Endothelial cell of umbilical vein (primary cell): ENCODE data around the gene MOB3A. TPM values are rescaled to one million over a fixed set of nuclear protein-coding genes. Genes with fewer than 3 reads are reported as not detected.

Source experiments
- BruUV-seq: library from RNA; stranded (reverse); fragments of 400-500 nt; replicated peaks from 2 replicates; lab custom pipeline; 2021; lab: Mats Ljungman, UMichigan
- CTCF ChIA-PET: fragments of 300-600, 350-600 bp; sonication (Branson Sonifier 250); formaldehyde crosslinking; loops from one replicate; lab custom pipeline; 2021; ENCODE audit warnings: antibody characterized with exemption, inconsistent platforms; lab: Charles Lee
- POLR2A ChIA-PET: fragments of 300-600, 350-600 bp; sonication (Branson Sonifier 250); formaldehyde crosslinking; loops from one replicate; lab custom pipeline; 2021; ENCODE audit warnings: antibody characterized with exemption, inconsistent platforms; lab: Charles Lee
- DNase-seq: peaks from one replicate; pipeline ENCODE4 v3.0.0-alpha.2; 2011; ENCODE audit warnings: low read depth, low spot score
- FAIRE-seq: peaks from 2 replicates; lab custom pipeline; 2011; peaks lifted over from hg19 to GRCh38; lab: Jason Lieb, UNC
- H2AFZ ChIP-seq: 2 replicates; pipeline ENCODE4 v1.6.0; 2012; ENCODE audit warnings: low read depth, low read length, control low read depth, inconsistent platforms
- H3K27ac ChIP-seq: 2 replicates; pipeline ENCODE4 v1.5.1; 2011; ENCODE audit warnings: low read depth, mild to moderate bottlenecking, control low read depth, low read length, moderate library complexity; ENCODE audit not compliant: insufficient read depth
- H3K27me3 ChIP-seq, 2 experiments: 2 replicates each; pipeline versions ENCODE4 v1.6.0 to v1.6.1; 2011; ENCODE audit warnings: low read length in 2 of 2, mixed read lengths in 1 of 2; ENCODE audit not compliant: control insufficient read depth in 2 of 2, insufficient read depth in 2 of 2
- H3K36me3 ChIP-seq, 2 experiments: 2 replicates in 1 of 2; 3 replicates in 1 of 2; pipeline ENCODE4 v1.5.1; 2011; ENCODE audit warnings: low read length in 2 of 2, mild to moderate bottlenecking in 1 of 2, moderate library complexity in 1 of 2; ENCODE audit not compliant: control insufficient read depth in 2 of 2, insufficient read depth in 2 of 2; ENCODE audit errors: extremely low read depth in 1 of 2
- H3K4me1 ChIP-seq: 3 replicates; pipeline ENCODE4 v1.5.1; 2011; ENCODE audit warnings: mild to moderate bottlenecking, low read length; ENCODE audit not compliant: control insufficient read depth, insufficient read depth; ENCODE audit errors: extremely low read depth
- H3K4me2 ChIP-seq: 2 replicates; pipeline ENCODE4 v1.6.1; 2011; ENCODE audit warnings: low read length, control low read depth, mixed read lengths; ENCODE audit not compliant: insufficient read depth
- H3K4me3 ChIP-seq, 3 experiments: fragments of 200-600 bp in 1 of 3; sonication (generic), shearing (Covaris generic) in 1 of 3; replicated peaks in 1 of 3; 2 replicates each; pipeline ENCODE4 v1.5.1; 2011 to 2016; ENCODE audit warnings: control low read depth in 3 of 3, low read length in 3 of 3, mild to moderate bottlenecking in 2 of 3, inconsistent platforms in 1 of 3, low read depth in 1 of 3, moderate library complexity in 1 of 3; ENCODE audit not compliant: insufficient read depth in 1 of 3
- H3K79me2 ChIP-seq: 2 replicates; pipeline ENCODE4 v1.6.0; 2012; ENCODE audit warnings: low read length, inconsistent platforms; ENCODE audit not compliant: control insufficient read depth, insufficient read depth
- H3K9ac ChIP-seq: replicated peaks from 2 replicates; pipeline ENCODE3; 2011; ENCODE audit warnings: low read length, control low read depth; ENCODE audit not compliant: insufficient read depth; ENCODE audit errors: extremely low read depth
- H3K9me1 ChIP-seq: replicated peaks from 3 replicates; pipeline ENCODE4 v1.6.0; 2011; ENCODE audit warnings: mild to moderate bottlenecking, low read length; ENCODE audit not compliant: control insufficient read depth, insufficient read depth; ENCODE audit errors: extremely low read depth
- H3K9me3 ChIP-seq: replicated peaks from 2 replicates; pipeline ENCODE4 v1.5.1; 2012; ENCODE audit warnings: low read length, inconsistent platforms; ENCODE audit not compliant: control insufficient read depth, insufficient read depth
- H4K20me1 ChIP-seq: replicated peaks from 2 replicates; pipeline ENCODE3; 2011; ENCODE audit warnings: mild to moderate bottlenecking, low read length; ENCODE audit not compliant: control insufficient read depth, insufficient read depth; ENCODE audit errors: extremely low read depth
- FOS ChIP-seq: IDR thresholded peaks from 2 replicates; pipeline ENCODE4 v1.6.1; 2011; ENCODE audit warnings: mild to moderate bottlenecking, low read length, moderate library complexity, borderline replicate concordance; ENCODE audit not compliant: insufficient read depth
- JUN ChIP-seq: IDR thresholded peaks from 2 replicates; pipeline ENCODE4 v1.6.1; 2011; ENCODE audit warnings: borderline replicate concordance, low read depth; ENCODE audit not compliant: insufficient read length, insufficient read depth
- MYC ChIP-seq: IDR thresholded peaks from one replicate; pipeline ENCODE4 v1.6.1; 2011; ENCODE audit warnings: mild to moderate bottlenecking, low read depth, low read length
- POLR2A ChIP-seq: IDR thresholded peaks from 2 replicates; pipeline ENCODE4 v1.6.1; 2012; ENCODE audit warnings: low read depth, mild to moderate bottlenecking, control low read depth, low read length
- POLR2AphosphoS5 ChIP-seq: IDR thresholded peaks from 2 replicates; pipeline ENCODE4 v1.6.1; 2012; ENCODE audit warnings: low read depth, mild to moderate bottlenecking, control low read depth, low read length, moderate library complexity; ENCODE audit not compliant: insufficient read depth
- dilution Hi-C: fragments of 300-500 bp; cut with MboI; formaldehyde crosslinking; loops from one replicate; pipeline ENCODE4 v1.15.0; 2019; ENCODE audit warnings: low sequenced_read_pairs; ENCODE audit not compliant: extremely low pct_ligation_motif_present
- intact Hi-C: fragments of 100-400 bp; cut with micrococcal nuclease; formaldehyde crosslinking; loops from one replicate; pipeline ENCODE4 v1.10.0; 2022
- polyA plus RNA-seq, 4 experiments: library from polyadenylated mRNA; depleted of rRNA in 3 of 4; stranded (reverse) in 3 of 4; unstranded in 1 of 4; fragments of >200 nt; gene quantifications; 2 replicates each; pipeline versions ENCODE4 v1.2.1 to v1.2.3, GENCODE V29; 2011 to 2012; ENCODE audit warnings: missing spikeins in 1 of 4
- total RNA-seq: library from RNA; stranded (reverse); gene quantifications from 2 replicates; pipeline ENCODE4 v1.2.3, GENCODE V29; 2021
- TF ChIP-seq, protein P1 (sequence below): IDR thresholded peaks from 2 replicates; pipeline ENCODE4 v1.6.1; 2011; ENCODE audit not compliant: insufficient read depth, insufficient read length
- TF ChIP-seq, protein P2 (sequence below), 2 donors: IDR thresholded peaks; 1 replicate in 1 of 2; 2 replicates in 1 of 2; pipeline ENCODE4 v1.5.1; 2011; ENCODE audit warnings: low read length in 2 of 2, mild to moderate bottlenecking in 2 of 2, moderate library complexity in 2 of 2, control low read depth in 1 of 2, inconsistent platforms in 1 of 2, low read depth in 1 of 2; ENCODE audit not compliant: insufficient read depth in 1 of 2; ENCODE audit errors: extremely low read depth in 1 of 2

Gene MOB3A
- total and polyA plus RNA-seq, 2 donors (not counting 3 experiments of a cell fraction or from before 2014, with no cell fraction given), result 46.5 to 59.7 TPM

DNA sequence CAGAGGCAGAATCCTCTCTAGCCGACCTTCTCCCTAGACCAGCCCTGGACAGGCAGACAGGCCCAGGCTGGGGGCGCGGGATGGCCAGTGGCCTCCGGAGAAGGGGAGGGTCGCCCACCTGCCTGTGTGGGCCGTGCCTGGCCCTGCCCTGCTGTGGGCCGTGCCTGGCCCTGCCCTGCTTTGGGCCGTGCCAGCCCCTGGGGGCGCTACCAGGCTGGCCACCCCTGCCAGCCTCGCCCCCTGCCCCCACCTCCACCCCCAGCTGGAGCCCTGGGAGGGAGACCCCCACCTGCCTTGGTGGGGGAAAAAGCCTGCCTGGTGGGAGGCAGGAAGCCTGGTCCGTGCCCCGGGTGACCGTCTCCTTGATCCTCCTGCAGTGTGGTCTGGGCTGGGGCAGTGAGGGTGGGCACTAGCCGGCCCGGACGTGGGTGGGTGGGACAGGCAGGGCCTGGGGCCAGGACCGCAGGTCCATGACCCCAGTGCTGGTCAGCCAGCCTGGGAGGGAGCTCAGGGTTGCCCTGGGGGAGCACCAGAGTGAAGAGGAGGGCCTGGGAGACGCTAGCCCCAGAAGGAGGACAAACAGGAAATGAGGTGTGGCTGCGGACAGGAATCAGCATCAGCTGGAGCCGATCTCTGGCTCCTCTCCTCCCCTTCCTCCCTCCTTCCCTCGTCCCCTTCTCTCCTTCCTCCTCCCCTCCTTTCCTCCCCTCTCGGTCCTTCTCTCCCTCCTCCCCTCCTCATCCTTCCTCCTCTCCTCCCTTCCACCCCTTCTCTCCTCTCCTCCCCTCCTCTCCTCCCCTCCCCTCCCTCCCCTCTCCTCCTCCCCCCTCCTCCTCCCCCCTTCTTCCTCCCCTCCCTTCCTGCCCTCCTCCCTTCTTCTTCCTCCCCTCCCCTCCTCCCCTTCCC, 39.9 kb downstream of the MOB3A start:
- peak; percentile 56 for DNase-seq
- Histone ChIP-seq H3K4me1 (peaks cover 23% of the 10 kb centered on the region), H3K4me2 (peak overlapping the region; percentile 10), H3K27me3 (no peaks in the 10 kb centered on the region), H3K27ac (no peak overlapping the region), H3K9ac (no peak overlapping the region), H3K9me1 (no peaks in the 10 kb centered on the region), H3K9me3 (no peaks in the 10 kb centered on the region), H4K20me1 (no peaks in the 10 kb centered on the region), H3K36me3 (no peaks in the 10 kb centered on the region), H2AFZ (peak overlapping the region; percentile 80), H3K4me3 (no peak overlapping the region), H3K79me2 (no peaks in the 10 kb centered on the region)
- no TSS peak for BruUV-seq
- POLR2A ChIA-PET, result no interaction called here
- dilution Hi-C loops, result no loop called here
- FAIRE-seq, result peak; percentile 89
- no peak for TF ChIP-seq FOS
- TF ChIP-seq, protein P1, sequence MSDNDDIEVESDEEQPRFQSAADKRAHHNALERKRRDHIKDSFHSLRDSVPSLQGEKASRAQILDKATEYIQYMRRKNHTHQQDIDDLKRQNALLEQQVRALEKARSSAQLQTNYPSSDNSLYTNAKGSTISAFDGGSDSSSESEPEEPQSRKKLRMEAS, result no peak
- peak; percentile 61 for TF ChIP-seq POLR2A
- TF ChIP-seq MYC, result no peak
- peak; percentile 9 for TF ChIP-seq POLR2AphosphoS5
- no peak for TF ChIP-seq JUN
- TF ChIP-seq, protein P2, sequence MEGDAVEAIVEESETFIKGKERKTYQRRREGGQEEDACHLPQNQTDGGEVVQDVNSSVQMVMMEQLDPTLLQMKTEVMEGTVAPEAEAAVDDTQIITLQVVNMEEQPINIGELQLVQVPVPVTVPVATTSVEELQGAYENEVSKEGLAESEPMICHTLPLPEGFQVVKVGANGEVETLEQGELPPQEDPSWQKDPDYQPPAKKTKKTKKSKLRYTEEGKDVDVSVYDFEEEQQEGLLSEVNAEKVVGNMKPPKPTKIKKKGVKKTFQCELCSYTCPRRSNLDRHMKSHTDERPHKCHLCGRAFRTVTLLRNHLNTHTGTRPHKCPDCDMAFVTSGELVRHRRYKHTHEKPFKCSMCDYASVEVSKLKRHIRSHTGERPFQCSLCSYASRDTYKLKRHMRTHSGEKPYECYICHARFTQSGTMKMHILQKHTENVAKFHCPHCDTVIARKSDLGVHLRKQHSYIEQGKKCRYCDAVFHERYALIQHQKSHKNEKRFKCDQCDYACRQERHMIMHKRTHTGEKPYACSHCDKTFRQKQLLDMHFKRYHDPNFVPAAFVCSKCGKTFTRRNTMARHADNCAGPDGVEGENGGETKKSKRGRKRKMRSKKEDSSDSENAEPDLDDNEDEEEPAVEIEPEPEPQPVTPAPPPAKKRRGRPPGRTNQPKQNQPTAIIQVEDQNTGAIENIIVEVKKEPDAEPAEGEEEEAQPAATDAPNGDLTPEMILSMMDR (IDR thresholded peaks at IDR 0.05; ENCODE audit: extremely low read depth in 1 of 2, insufficient read depth in 1 of 2, low read depth in 1 of 2, low read length in 2 of 2), result peak in 1 of 2 donors; percentile 31
- intact Hi-C loops, result no loop called here
- CTCF ChIA-PET, result interaction anchor here (1.2 kb wide), 1 partner anchor 13 kb away, joined by 6 read pairs; no protein-coding TSS in a partner anchor
